K562 (cell line): Measurements from ENCODE around the gene DNAH3. TPM values are rescaled to one million over a fixed set of nuclear protein-coding genes. Genes with fewer than 3 reads are reported as not detected.
"Not testable (repeated sequence)": the region's sequence is repeated elsewhere in the genome, so short reads cannot be mapped to it uniquely, and the experiment has no call there.

Source experiments
- ATAC-seq: fragments of 200-7000 bp; cut with Tn5 transposase; 3 replicates; pipeline ENCODE4 v1.9.1; 2020; ENCODE audit warnings: moderate library complexity
- BruUV-seq: library from RNA; stranded (reverse); fragments of 400-500 nt; replicated peaks from 2 replicates; lab custom pipeline; 2021; lab: Mats Ljungman, UMichigan
- CTCF ChIA-PET: fragments of 300-600 bp; formaldehyde crosslinking; extraction: SDS; loops from one replicate; lab custom pipeline; 2021; ENCODE audit warnings: low intra/inter-chr PET ratio; lab: Yijun Ruan, JAX
- POLR2A ChIA-PET: fragments of 300-600, 350-650 bp; sonication (Branson Sonifier 250); formaldehyde crosslinking; extraction: SDS; loops from one replicate; lab custom pipeline; 2021; ENCODE audit warnings: antibody characterized with exemption, inconsistent platforms; lab: Yijun Ruan, JAX
- DNase-seq, 4 experiments: peaks; one replicate each; pipeline versions ENCODE4 v3.0.0 to v3.0.0-alpha.2; 2011 to 2018; ENCODE audit warnings: low spot score in 3 of 4, mixed read lengths in 3 of 4; ENCODE audit errors: extremely low read depth in 1 of 4
- FAIRE-seq: peaks from 2 replicates; lab custom pipeline; 2011; peaks lifted over from hg19 to GRCh38; lab: Jason Lieb, UNC
- H2AFZ ChIP-seq: 2 replicates; pipeline ENCODE4 v1.6.0; 2011; ENCODE audit warnings: low read depth, low read length, control low read depth, inconsistent platforms
- H3K27ac ChIP-seq: fragments of 200-600 bp; 3 replicates; pipeline ENCODE4 v1.8.0; 2011; ENCODE audit warnings: low read depth, mild to moderate bottlenecking, control low read depth, inconsistent platforms, low read length, moderate library complexity, mixed read lengths; ENCODE audit errors: extremely low read depth
- H3K27me3 ChIP-seq, 2 experiments: fragments of 300-600 bp in 1 of 2; 2 replicates in 1 of 2; 3 replicates in 1 of 2; pipeline versions ENCODE4 v1.6.0 to v1.8.0; 2011; ENCODE audit warnings: inconsistent platforms in 2 of 2, low read length in 2 of 2, mild to moderate bottlenecking in 1 of 2, mixed read lengths in 1 of 2, moderate library complexity in 1 of 2; ENCODE audit not compliant: control insufficient read depth in 2 of 2, insufficient read depth in 2 of 2
- H3K36me3 ChIP-seq: fragments of 300-600 bp; 3 replicates; pipeline ENCODE4 v1.8.0; 2011; ENCODE audit warnings: mild to moderate bottlenecking, low read length, inconsistent platforms; ENCODE audit not compliant: control insufficient read depth, insufficient read depth
- H3K4me1 ChIP-seq, 2 experiments: fragments of 200-600 bp in 1 of 2; replicated peaks in 1 of 2; 2 replicates in 1 of 2; 3 replicates in 1 of 2; pipeline versions ENCODE4 v1.5.1 to v1.8.0; 2011; ENCODE audit warnings: inconsistent platforms in 2 of 2, low read length in 2 of 2, mild to moderate bottlenecking in 1 of 2, mixed read lengths in 1 of 2, moderate library complexity in 1 of 2; ENCODE audit not compliant: control insufficient read depth in 2 of 2, insufficient read depth in 2 of 2
- H3K4me2 ChIP-seq: 2 replicates; pipeline ENCODE4 v1.6.1; 2011; ENCODE audit warnings: low read length, control low read depth, inconsistent platforms, mixed read lengths; ENCODE audit not compliant: insufficient read depth
- H3K4me3 ChIP-seq: fragments of 200-600 bp; sonication (generic), shearing (Covaris generic); 2 replicates; pipeline ENCODE4 v1.5.1; 2016; ENCODE audit warnings: control low read depth, inconsistent platforms
- H3K79me2 ChIP-seq: fragments of 200-600 bp; 3 replicates; pipeline ENCODE4 v1.8.0; 2011; ENCODE audit warnings: low read length, inconsistent platforms; ENCODE audit not compliant: control insufficient read depth, insufficient read depth
- H3K9ac ChIP-seq, 2 experiments: 2 replicates each; pipeline versions ENCODE4 v1.6.0 to v1.6.1; 2011; ENCODE audit warnings: low read depth in 2 of 2, low read length in 2 of 2, control low read depth in 1 of 2, inconsistent platforms in 1 of 2, mild to moderate bottlenecking in 1 of 2, mixed read lengths in 1 of 2; ENCODE audit not compliant: insufficient read depth in 1 of 2
- H3K9me1 ChIP-seq: one replicate; pipeline ENCODE4 v1.6.0; 2011; ENCODE audit warnings: inconsistent platforms, mild to moderate bottlenecking, low read length, moderate library complexity; ENCODE audit not compliant: control insufficient read depth, insufficient read depth
- H3K9me3 ChIP-seq: replicated peaks from 2 replicates; pipeline ENCODE4 v1.5.1; 2011; ENCODE audit warnings: low read depth, low read length, inconsistent platforms; ENCODE audit not compliant: control insufficient read depth, insufficient read depth
- H4K20me1 ChIP-seq: replicated peaks from 2 replicates; pipeline ENCODE4 v1.6.1; 2011; ENCODE audit warnings: low read length, inconsistent platforms, mixed read lengths; ENCODE audit not compliant: control insufficient read depth, insufficient read depth
- EGR1 ChIP-seq: fragments of 450-650 bp; conservative IDR thresholded peaks from 2 replicates; pipeline ENCODE4 v1.6.1; 2017; ENCODE audit warnings: mild to moderate bottlenecking
- FOXA3 ChIP-seq, 2 experiments: fragments of 450-650 bp in 1 of 2; sonication (generic) in 1 of 2; formaldehyde crosslinking; IDR thresholded peaks in 1 of 2; conservative IDR thresholded peaks in 1 of 2; 2 replicates each; pipeline versions ENCODE4 v1.4.0 to v1.8.0; 2020 to 2022; ENCODE audit warnings: mild to moderate bottlenecking in 2 of 2, missing genetic modification reagents in 1 of 2
- FOXK2 ChIP-seq, 2 experiments: fragments of 450-650 bp; IDR thresholded peaks in 1 of 2; conservative IDR thresholded peaks in 1 of 2; 2 replicates each; pipeline ENCODE4 v1.6.1; 2016; ENCODE audit warnings: low read depth in 2 of 2, mild to moderate bottlenecking in 1 of 2
- L3MBTL2 ChIP-seq: fragments of 450-650 bp; IDR thresholded peaks from 2 replicates; pipeline ENCODE4 v1.6.1; 2016; ENCODE audit warnings: mild to moderate bottlenecking, moderate library complexity
- NFRKB ChIP-seq: fragments of 450-650 bp; IDR thresholded peaks from 2 replicates; pipeline ENCODE4 v1.6.1; 2016; ENCODE audit warnings: low read depth
- NRF1 ChIP-seq, 2 experiments: fragments of 450-650 bp; IDR thresholded peaks in 1 of 2; conservative IDR thresholded peaks in 1 of 2; 2 replicates each; pipeline ENCODE4 v1.6.1; 2014; ENCODE audit warnings: mild to moderate bottlenecking in 2 of 2
- POLR2A ChIP-seq: fragments of 450-650 bp; conservative IDR thresholded peaks from 2 replicates; pipeline ENCODE4 v1.6.1; 2016
- SOX6 ChIP-seq: fragments of 450-650 bp; IDR thresholded peaks from 2 replicates; pipeline ENCODE4 v1.6.1; 2014; ENCODE audit warnings: mild to moderate bottlenecking
- ZNF384 ChIP-seq: IDR thresholded peaks from 2 replicates; pipeline ENCODE4 v1.6.1; 2012; ENCODE audit warnings: low read depth, low read length, improper control_type of control experiment
- WGBS: fragments of 100-300 bp; shearing (Covaris generic); methylation state at CpG from one replicate; pipeline ENCODE4 v1.1.6; 2016; ENCODE audit warnings: low coverage, mixed read lengths; ENCODE audit not compliant: insufficient coverage; ENCODE audit errors: missing lambda C conversion rate; 5-methylcytosine and 5-hydroxymethylcytosine counted together
- in situ Hi-C: fragments of 300-500 bp; cut with MboI; formaldehyde crosslinking; loops from 4 replicates; pipeline ENCODE4 v1.15.0; 2018; ENCODE audit warnings: inconsistent platforms, mixed read lengths
- intact Hi-C: fragments of 100-400 bp; cut with micrococcal nuclease; formaldehyde crosslinking; loops from 2 replicates; pipeline ENCODE4 v1.14.2; 2022
- polyA plus RNA-seq, 8 experiments: library from polyadenylated mRNA; depleted of rRNA in 4 of 8; stranded (reverse) in 5 of 8; unstranded in 3 of 8; fragments of >200 nt; fragmentation: Nextera tagmentation in 2 of 8; fragmentation: Illumina TruSeq in 1 of 8; extraction: Ambion mirVana in 2 of 8; extraction: Trizol in 1 of 8; gene quantifications; 2 replicates each; pipeline versions ENCODE4 v1.2.1 to v1.2.3, GENCODE V29; 2011 to 2014; ENCODE audit warnings: inconsistent platforms in 1 of 8, missing spikeins in 1 of 8
- total RNA-seq, 7 experiments: library from RNA; depleted of rRNA in 6 of 7; stranded (reverse); fragments of >200 nt in 6 of 7; fragmentation: Illumina TruSeq in 2 of 7; extraction: Trizol in 2 of 7; gene quantifications; 2 replicates each; pipeline versions ENCODE4 v1.2.1 to v1.2.3, GENCODE V29; 2011 to 2021; ENCODE audit warnings: low replicate concordance in 1 of 7
- TF ChIP-seq, protein P1 (sequence below): fragments of 450-650 bp; IDR thresholded peaks from 2 replicates; pipeline ENCODE4 v1.6.1; 2016; ENCODE audit warnings: mild to moderate bottlenecking, moderate library complexity

DNAH3 gene
- total and polyA plus RNA-seq, 9 of the 15 experiments (the other 6 are each of a cell fraction or from before 2014, with no cell fraction given), result 0.32 to 0.84 (median 0.44) TPM

DNA sequence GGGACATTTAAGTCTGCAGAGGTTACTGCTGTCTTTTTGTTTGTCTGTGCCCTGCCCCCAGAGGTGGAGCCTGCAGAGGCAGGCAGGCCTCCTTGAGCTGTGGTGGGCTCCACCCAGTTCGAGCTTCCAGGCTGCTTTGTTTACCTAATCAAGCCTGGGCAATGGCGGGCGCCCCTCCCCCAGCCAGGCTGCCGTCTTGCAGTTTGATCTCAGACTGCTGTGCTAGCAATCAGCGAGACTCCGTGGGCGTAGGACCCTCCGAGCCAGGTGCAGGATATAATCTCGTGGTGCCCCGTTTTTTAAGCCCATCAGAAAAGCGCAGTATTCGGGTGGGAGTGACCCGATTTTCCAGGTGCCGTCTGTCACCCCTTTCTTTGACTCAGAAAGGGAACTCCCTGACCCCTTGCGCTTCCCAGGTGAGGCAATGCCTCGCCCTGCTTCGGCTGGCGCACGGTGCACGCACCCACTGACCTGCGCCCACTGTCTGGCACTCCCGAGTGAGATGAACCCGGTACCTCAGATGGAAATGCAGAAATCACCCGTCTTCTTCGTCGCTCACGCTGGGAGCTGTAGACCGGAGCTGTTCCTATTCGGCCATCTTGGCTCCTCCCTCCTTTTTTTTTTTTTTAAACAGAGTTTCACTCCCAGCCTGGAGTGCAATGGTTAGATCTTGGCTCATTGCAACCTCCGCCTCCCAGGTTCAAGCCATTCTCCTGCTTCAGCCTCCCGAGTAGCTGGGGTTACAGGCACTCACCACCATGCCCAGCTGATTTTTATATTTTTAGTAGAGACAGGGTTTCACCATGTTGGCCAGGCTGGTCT, 102.3 kb downstream of the DNAH3 start:
- FAIRE-seq, H3K4me1 ChIP-seq, DNase-seq, H3K9ac ChIP-seq, H3K27ac ChIP-seq, H4K20me1 ChIP-seq, POLR2A ChIA-PET, CTCF ChIA-PET, H3K9me1 ChIP-seq, H3K36me3 ChIP-seq, H3K9me3 ChIP-seq, H3K79me2 ChIP-seq, intact Hi-C loops, in situ Hi-C loops: not testable (repeated sequence)
- WGBS, result 2% methylated on average over 20 of the region's 31 CpGs
- TSS peak; percentile 75 for BruUV-seq
- Histone ChIP-seq H2AFZ (0 out of 2 replicates have a peak overlapping the region, but pooled peaks have one; percentile 40), H3K4me2 (0 out of 2 replicates have a peak overlapping the region, but pooled peaks have one; percentile 32), H3K27me3 (peaks cover 16 to 17% of the 10 kb centered on the region in 2 experiments), H3K4me3 (peak overlapping the region; percentile 26)
- ATAC-seq, result peak; percentile 63; the same call in 2 of the 3 replicates
- TF ChIP-seq ZNF384, result peak; percentile 52; the same call in 1 of the 2 replicates
- TF ChIP-seq NRF1 (conservative IDR thresholded peaks at IDR 0.05 in 1 of 2, IDR thresholded peaks at IDR 0.05 in 1 of 2), result peak in 1 of 2 experiments; percentile 22; a peak in 1 of 4 replicates
- peak; percentile 66; the same call in 1 of the 2 replicates for TF ChIP-seq NFRKB
- TF ChIP-seq, protein P1, sequence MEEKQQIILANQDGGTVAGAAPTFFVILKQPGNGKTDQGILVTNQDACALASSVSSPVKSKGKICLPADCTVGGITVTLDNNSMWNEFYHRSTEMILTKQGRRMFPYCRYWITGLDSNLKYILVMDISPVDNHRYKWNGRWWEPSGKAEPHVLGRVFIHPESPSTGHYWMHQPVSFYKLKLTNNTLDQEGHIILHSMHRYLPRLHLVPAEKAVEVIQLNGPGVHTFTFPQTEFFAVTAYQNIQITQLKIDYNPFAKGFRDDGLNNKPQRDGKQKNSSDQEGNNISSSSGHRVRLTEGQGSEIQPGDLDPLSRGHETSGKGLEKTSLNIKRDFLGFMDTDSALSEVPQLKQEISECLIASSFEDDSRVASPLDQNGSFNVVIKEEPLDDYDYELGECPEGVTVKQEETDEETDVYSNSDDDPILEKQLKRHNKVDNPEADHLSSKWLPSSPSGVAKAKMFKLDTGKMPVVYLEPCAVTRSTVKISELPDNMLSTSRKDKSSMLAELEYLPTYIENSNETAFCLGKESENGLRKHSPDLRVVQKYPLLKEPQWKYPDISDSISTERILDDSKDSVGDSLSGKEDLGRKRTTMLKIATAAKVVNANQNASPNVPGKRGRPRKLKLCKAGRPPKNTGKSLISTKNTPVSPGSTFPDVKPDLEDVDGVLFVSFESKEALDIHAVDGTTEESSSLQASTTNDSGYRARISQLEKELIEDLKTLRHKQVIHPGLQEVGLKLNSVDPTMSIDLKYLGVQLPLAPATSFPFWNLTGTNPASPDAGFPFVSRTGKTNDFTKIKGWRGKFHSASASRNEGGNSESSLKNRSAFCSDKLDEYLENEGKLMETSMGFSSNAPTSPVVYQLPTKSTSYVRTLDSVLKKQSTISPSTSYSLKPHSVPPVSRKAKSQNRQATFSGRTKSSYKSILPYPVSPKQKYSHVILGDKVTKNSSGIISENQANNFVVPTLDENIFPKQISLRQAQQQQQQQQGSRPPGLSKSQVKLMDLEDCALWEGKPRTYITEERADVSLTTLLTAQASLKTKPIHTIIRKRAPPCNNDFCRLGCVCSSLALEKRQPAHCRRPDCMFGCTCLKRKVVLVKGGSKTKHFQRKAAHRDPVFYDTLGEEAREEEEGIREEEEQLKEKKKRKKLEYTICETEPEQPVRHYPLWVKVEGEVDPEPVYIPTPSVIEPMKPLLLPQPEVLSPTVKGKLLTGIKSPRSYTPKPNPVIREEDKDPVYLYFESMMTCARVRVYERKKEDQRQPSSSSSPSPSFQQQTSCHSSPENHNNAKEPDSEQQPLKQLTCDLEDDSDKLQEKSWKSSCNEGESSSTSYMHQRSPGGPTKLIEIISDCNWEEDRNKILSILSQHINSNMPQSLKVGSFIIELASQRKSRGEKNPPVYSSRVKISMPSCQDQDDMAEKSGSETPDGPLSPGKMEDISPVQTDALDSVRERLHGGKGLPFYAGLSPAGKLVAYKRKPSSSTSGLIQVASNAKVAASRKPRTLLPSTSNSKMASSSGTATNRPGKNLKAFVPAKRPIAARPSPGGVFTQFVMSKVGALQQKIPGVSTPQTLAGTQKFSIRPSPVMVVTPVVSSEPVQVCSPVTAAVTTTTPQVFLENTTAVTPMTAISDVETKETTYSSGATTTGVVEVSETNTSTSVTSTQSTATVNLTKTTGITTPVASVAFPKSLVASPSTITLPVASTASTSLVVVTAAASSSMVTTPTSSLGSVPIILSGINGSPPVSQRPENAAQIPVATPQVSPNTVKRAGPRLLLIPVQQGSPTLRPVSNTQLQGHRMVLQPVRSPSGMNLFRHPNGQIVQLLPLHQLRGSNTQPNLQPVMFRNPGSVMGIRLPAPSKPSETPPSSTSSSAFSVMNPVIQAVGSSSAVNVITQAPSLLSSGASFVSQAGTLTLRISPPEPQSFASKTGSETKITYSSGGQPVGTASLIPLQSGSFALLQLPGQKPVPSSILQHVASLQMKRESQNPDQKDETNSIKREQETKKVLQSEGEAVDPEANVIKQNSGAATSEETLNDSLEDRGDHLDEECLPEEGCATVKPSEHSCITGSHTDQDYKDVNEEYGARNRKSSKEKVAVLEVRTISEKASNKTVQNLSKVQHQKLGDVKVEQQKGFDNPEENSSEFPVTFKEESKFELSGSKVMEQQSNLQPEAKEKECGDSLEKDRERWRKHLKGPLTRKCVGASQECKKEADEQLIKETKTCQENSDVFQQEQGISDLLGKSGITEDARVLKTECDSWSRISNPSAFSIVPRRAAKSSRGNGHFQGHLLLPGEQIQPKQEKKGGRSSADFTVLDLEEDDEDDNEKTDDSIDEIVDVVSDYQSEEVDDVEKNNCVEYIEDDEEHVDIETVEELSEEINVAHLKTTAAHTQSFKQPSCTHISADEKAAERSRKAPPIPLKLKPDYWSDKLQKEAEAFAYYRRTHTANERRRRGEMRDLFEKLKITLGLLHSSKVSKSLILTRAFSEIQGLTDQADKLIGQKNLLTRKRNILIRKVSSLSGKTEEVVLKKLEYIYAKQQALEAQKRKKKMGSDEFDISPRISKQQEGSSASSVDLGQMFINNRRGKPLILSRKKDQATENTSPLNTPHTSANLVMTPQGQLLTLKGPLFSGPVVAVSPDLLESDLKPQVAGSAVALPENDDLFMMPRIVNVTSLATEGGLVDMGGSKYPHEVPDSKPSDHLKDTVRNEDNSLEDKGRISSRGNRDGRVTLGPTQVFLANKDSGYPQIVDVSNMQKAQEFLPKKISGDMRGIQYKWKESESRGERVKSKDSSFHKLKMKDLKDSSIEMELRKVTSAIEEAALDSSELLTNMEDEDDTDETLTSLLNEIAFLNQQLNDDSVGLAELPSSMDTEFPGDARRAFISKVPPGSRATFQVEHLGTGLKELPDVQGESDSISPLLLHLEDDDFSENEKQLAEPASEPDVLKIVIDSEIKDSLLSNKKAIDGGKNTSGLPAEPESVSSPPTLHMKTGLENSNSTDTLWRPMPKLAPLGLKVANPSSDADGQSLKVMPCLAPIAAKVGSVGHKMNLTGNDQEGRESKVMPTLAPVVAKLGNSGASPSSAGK, result peak; percentile 80
- TF ChIP-seq L3MBTL2, result peak; percentile 82
- TF ChIP-seq SOX6, result 0 out of 2 replicates have a peak, but pooled peaks have one; percentile 31
- TF ChIP-seq FOXK2 (conservative IDR thresholded peaks at IDR 0.05 in 1 of 2, IDR thresholded peaks at IDR 0.05 in 1 of 2; ENCODE audit: low read depth in 2 of 2), result peak; percentile 66 to 72; a peak in 3 of 4 replicates
- TF ChIP-seq FOXA3 (CRISPR knock-in tag; conservative IDR thresholded peaks at IDR 0.05 in 1 of 2, IDR thresholded peaks at IDR 0.05 in 1 of 2), result peak; percentile 66 to 76; a peak in 3 of 4 replicates
- peak; percentile 16 for TF ChIP-seq EGR1
- 0 out of 2 replicates have a peak, but pooled peaks have one; percentile 31 for TF ChIP-seq POLR2A
